Fibroblast of lung (primary cell): ENCODE measurements around the gene LRP5. TPM values are rescaled to one million over a fixed set of nuclear protein-coding genes. Genes with fewer than 3 reads are reported as not detected.

Experiments used
- DNase-seq, 2 donors: peaks; one replicate each; pipeline versions ENCODE4 v3.0.0 to v3.0.0-alpha.2; 2010; ENCODE audit warnings: low read depth in 2 of 2
- H2AFZ ChIP-seq: 2 replicates; pipeline ENCODE4 v1.5.1; 2012; ENCODE audit warnings: low read length, control low read depth, inconsistent platforms
- H3K27ac ChIP-seq: 2 replicates; pipeline ENCODE4 v1.5.1; 2011; ENCODE audit warnings: low read length, control low read depth; ENCODE audit not compliant: insufficient read depth
- H3K27me3 ChIP-seq: 2 replicates; pipeline ENCODE4 v1.5.1; 2011; ENCODE audit warnings: mild to moderate bottlenecking, low read length; ENCODE audit not compliant: control insufficient read depth, insufficient read depth
- H3K36me3 ChIP-seq: 2 replicates; pipeline ENCODE4 v1.5.1; 2011; ENCODE audit warnings: low read length; ENCODE audit not compliant: control insufficient read depth, insufficient read depth
- H3K4me1 ChIP-seq: 2 replicates; pipeline ENCODE4 v1.5.1; 2011; ENCODE audit warnings: low read length; ENCODE audit not compliant: control insufficient read depth, insufficient read depth; ENCODE audit errors: extremely low read depth
- H3K4me2 ChIP-seq: 2 replicates; pipeline ENCODE4 v1.5.1; 2011; ENCODE audit warnings: low read length, control low read depth; ENCODE audit not compliant: insufficient read depth; ENCODE audit errors: extremely low read depth
- H3K4me3 ChIP-seq, 4 experiments: fragments of 200-600 bp in 1 of 4; sonication (generic) in 1 of 4; replicated peaks in 1 of 4; 2 replicates each; pipeline ENCODE4 v1.5.1; 2011 to 2016; ENCODE audit warnings: low read length in 4 of 4, low read depth in 3 of 4, mild to moderate bottlenecking in 3 of 4, control low read depth in 2 of 4, inconsistent platforms in 1 of 4, mixed read lengths in 1 of 4; ENCODE audit not compliant: insufficient read depth in 1 of 4; ENCODE audit errors: control extremely low read depth in 1 of 4
- H3K79me2 ChIP-seq: 2 replicates; pipeline ENCODE4 v1.5.1; 2012; ENCODE audit warnings: mild to moderate bottlenecking, low read length, inconsistent platforms; ENCODE audit not compliant: control insufficient read depth, insufficient read depth
- H3K9ac ChIP-seq: 2 replicates; pipeline ENCODE4 v1.5.1; 2011; ENCODE audit warnings: mild to moderate bottlenecking, low read length, control low read depth; ENCODE audit not compliant: insufficient read depth
- H3K9me3 ChIP-seq: 2 replicates; pipeline ENCODE4 v1.5.1; 2012; ENCODE audit warnings: low read depth, low read length; ENCODE audit not compliant: control insufficient read depth, insufficient read depth
- H4K20me1 ChIP-seq: 2 replicates; pipeline ENCODE4 v1.5.1; 2011; ENCODE audit warnings: low read length; ENCODE audit not compliant: control insufficient read depth, insufficient read depth; ENCODE audit errors: extremely low read depth
- CTCF ChIP-seq, 2 donors: IDR thresholded peaks in 1 of 2; conservative IDR thresholded peaks in 1 of 2; 1 replicate in 1 of 2; 2 replicates in 1 of 2; pipeline ENCODE4 v1.5.1; 2011 to 2012; ENCODE audit warnings: low read length in 2 of 2, control low read depth in 1 of 2, inconsistent platforms in 1 of 2, low read depth in 1 of 2, mild to moderate bottlenecking in 1 of 2
- EZH2 ChIP-seq: IDR thresholded peaks from 2 replicates; pipeline ENCODE4 v1.5.1; 2012; ENCODE audit warnings: low read length, control low read depth, mild to moderate bottlenecking; ENCODE audit errors: missing control alignments
- polyA plus RNA-seq, 2 donors: library from polyadenylated mRNA; depleted of rRNA in 1 of 2; stranded (reverse) in 1 of 2; unstranded in 1 of 2; fragments of >200 nt; gene quantifications; 2 replicates each; pipeline ENCODE4 v1.2.1, GENCODE V29; 2011 to 2012; ENCODE audit warnings: missing spikeins in 1 of 2
- total RNA-seq: library from RNA; depleted of rRNA; stranded (reverse); fragments of >200 nt; gene quantifications from 2 replicates; pipeline ENCODE4 v1.2.1, GENCODE V29; 2014

Gene LRP5
- total and polyA plus RNA-seq, 2 donors (not counting 1 experiment from before 2014, with no cell fraction given) = 3.8 to 22.0 TPM

- Histone ChIP-seq H2AFZ (no peak overlapping the region), H3K9me3 (no peaks in the 10 kb centered on the region), H3K4me3 (no peak overlapping the region), H3K27ac (peak overlapping the region; percentile 37), H3K36me3 (no peaks in the 10 kb centered on the region), H3K4me1 (peaks cover 13% of the 10 kb centered on the region), H3K9ac (no peak overlapping the region), H3K4me2 (peak overlapping the region; percentile 35), H4K20me1 (no peaks in the 10 kb centered on the region), H3K79me2 (no peaks in the 10 kb centered on the region), H3K27me3 (no peaks in the 10 kb centered on the region)
- no peak for DNase-seq
- TF ChIP-seq CTCF (conservative IDR thresholded peaks at IDR 0.05 in 1 of 2, IDR thresholded peaks at IDR 0.05 in 1 of 2; ENCODE audit: low read depth in 1 of 2, low read length in 2 of 2) (no peak), EZH2 (no peak)
These were observed 41.3 kb downstream of the LRP5 start for GRCh38 chr11:68353669-68354068.

- H3K9ac ChIP-seq = no peak overlapping the region
These were observed 41.9 kb downstream of the LRP5 start for GRCh38 chr11:68354148-68354872.

GRCh38 chr11:68355471-68355870 lies 43.1 kb downstream of the LRP5 start:
- Histone ChIP-seq H3K27me3 (no peaks in the 10 kb centered on the region), H3K36me3 (no peaks in the 10 kb centered on the region), H3K4me3 (no peak overlapping the region), H3K9me3 (no peaks in the 10 kb centered on the region), H2AFZ (no peak overlapping the region), H3K79me2 (no peaks in the 10 kb centered on the region), H3K27ac (no peak overlapping the region), H4K20me1 (no peaks in the 10 kb centered on the region), H3K4me1 (peaks cover 13% of the 10 kb centered on the region), H3K9ac (no peak overlapping the region), H3K4me2 (no peak overlapping the region)
- TF ChIP-seq CTCF (conservative IDR thresholded peaks at IDR 0.05 in 1 of 2, IDR thresholded peaks at IDR 0.05 in 1 of 2; ENCODE audit: low read depth in 1 of 2, low read length in 2 of 2) (no peak), EZH2 (no peak)
- no peak for DNase-seq

More at GRCh38 chr11:68354148-68354872, 41.9 kb downstream of the LRP5 start:
- Histone ChIP-seq H4K20me1 (no peaks in the 10 kb centered on the region), H3K27me3 (no peaks in the 10 kb centered on the region), H3K4me2 (peak overlapping the region; percentile 62), H3K4me1 (peaks cover 13% of the 10 kb centered on the region), H3K9me3 (no peaks in the 10 kb centered on the region), H3K27ac (peak overlapping the region; percentile 37), H3K36me3 (no peaks in the 10 kb centered on the region), H2AFZ (peak overlapping the region; percentile 40), H3K79me2 (no peaks in the 10 kb centered on the region), H3K4me3 (peak overlapping the region in 1 of 4 experiments; percentile 17)
- DNase-seq = peak; percentile 92 to 99
- TF ChIP-seq CTCF (conservative IDR thresholded peaks at IDR 0.05 in 1 of 2, IDR thresholded peaks at IDR 0.05 in 1 of 2; ENCODE audit: low read depth in 1 of 2, low read length in 2 of 2) (no peak), EZH2 (no peak)
